ENCODE measurements around the gene VCAN. TPM values are rescaled to one million over a fixed set of nuclear protein-coding genes. Genes with fewer than 3 reads are reported as not detected.

The VCAN gene
- total and polyA plus RNA-seq, 2 of the 4 experiments (the other 2 are of a cell fraction): 45.3 to 158 TPM

DNA sequence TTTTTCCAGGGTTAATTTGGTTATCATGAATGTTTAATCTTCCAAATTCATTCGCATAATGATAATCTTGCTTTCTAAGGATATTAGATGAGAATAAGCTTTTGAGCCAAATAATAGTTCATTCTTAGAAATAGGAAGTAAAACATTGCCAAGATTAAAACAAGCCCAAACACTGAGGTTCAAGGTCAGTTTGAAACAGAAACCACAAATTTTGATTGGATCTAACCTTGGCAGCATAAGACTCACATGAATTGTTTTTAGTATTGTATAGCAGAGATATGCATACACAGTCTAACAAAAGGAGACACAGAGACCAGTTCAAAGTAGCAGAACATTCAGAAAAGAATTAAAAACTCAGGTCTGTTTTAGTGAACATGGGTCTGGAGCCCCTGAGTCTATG is 43.4 kb upstream of the VCAN start:
- no peak overlapping the region for H2AK5ac ChIP-seq (ENCODE audit: low read depth, low read length)
- no CpG with 5 or more reads among the region's 1 CpG for WGBS, 2 experiments (ENCODE audit: extremely low coverage in 2 of 2, insufficient read length in 1 of 2)
- ATAC-seq (ENCODE audit: low read depth) (no peak), DNase-seq (peak; percentile 39)
- H3K4ac ChIP-seq (ENCODE audit: low read depth, low read length): no peak overlapping the region
- H3K9me1 ChIP-seq (ENCODE audit: insufficient read depth, low read length): no peaks in the 10 kb centered on the region
- H2AK9ac ChIP-seq (replicated peaks; ENCODE audit: low read depth, low read length, poor library complexity): no peak overlapping the region
- dilution Hi-C loops (cut with HindIII; ENCODE audit: low sequenced_read_pairs, unreplicated experiment): no loop called here
- H4K91ac ChIP-seq (ENCODE audit: insufficient read depth, low read depth, low read length): no peak overlapping the region
- H2BK120ac ChIP-seq (ENCODE audit: low read depth, low read length): no peak overlapping the region
- no peak overlapping the region for H3K27ac ChIP-seq (ENCODE audit: insufficient read depth, low read length)
- ChIA-PET CTCF (no interaction called here), POLR2A (ENCODE audit: unreplicated experiment) (no interaction called here)
- H3K4me2 ChIP-seq (ENCODE audit: low read depth, low read length): no peak overlapping the region
- H3K27me3 ChIP-seq (ENCODE audit: control insufficient read depth, insufficient read depth, low read length): no peaks in the 10 kb centered on the region
- H3K56ac ChIP-seq (ENCODE audit: extremely low read depth, insufficient read depth, low read length): no peak overlapping the region
- no peak overlapping the region for H3K14ac ChIP-seq (replicated peaks; ENCODE audit: low read depth, low read length)
- H2BK15ac ChIP-seq (ENCODE audit: low read depth, low read length): no peak overlapping the region
- H3K36me3 ChIP-seq (ENCODE audit: control insufficient read depth, insufficient read depth, low read length): no peaks in the 10 kb centered on the region
- intact Hi-C loops (cut with micrococcal nuclease): no loop called here
- TF ChIP-seq POLR2A (IDR thresholded peaks at IDR 0.05; ENCODE audit: low read depth, low read length) (no peak), NFE2L2 (IDR thresholded peaks at IDR 0.05; ENCODE audit: low read depth, low read length) (no peak), RAD21 (IDR thresholded peaks at IDR 0.05; ENCODE audit: low read length) (no peak), MXI1 (IDR thresholded peaks at IDR 0.05; ENCODE audit: borderline replicate concordance, low read depth, low read length) (no peak), CHD1 (IDR thresholded peaks at IDR 0.05; ENCODE audit: low read depth, low read length) (no peak), MAFK (IDR thresholded peaks at IDR 0.05; ENCODE audit: low read depth, low read length) (no peak), FOS (IDR thresholded peaks at IDR 0.05; ENCODE audit: low read depth, low read length) (no peak), RCOR1 (IDR thresholded peaks at IDR 0.05; ENCODE audit: insufficient replicate concordance, low read length) (no peak), BHLHE40 (IDR thresholded peaks at IDR 0.05; ENCODE audit: low read depth, low read length) (no peak), CEBPB (IDR thresholded peaks at IDR 0.05; ENCODE audit: low read depth, low read length) (no peak), RFX5 (IDR thresholded peaks at IDR 0.05; ENCODE audit: low read depth, low read length) (no peak), MAZ (IDR thresholded peaks at IDR 0.05; ENCODE audit: borderline replicate concordance, low read depth, low read length) (no peak), USF2 (IDR thresholded peaks at IDR 0.05; ENCODE audit: low read depth, low read length) (no peak)
- TF ChIP-seq, protein P1, sequence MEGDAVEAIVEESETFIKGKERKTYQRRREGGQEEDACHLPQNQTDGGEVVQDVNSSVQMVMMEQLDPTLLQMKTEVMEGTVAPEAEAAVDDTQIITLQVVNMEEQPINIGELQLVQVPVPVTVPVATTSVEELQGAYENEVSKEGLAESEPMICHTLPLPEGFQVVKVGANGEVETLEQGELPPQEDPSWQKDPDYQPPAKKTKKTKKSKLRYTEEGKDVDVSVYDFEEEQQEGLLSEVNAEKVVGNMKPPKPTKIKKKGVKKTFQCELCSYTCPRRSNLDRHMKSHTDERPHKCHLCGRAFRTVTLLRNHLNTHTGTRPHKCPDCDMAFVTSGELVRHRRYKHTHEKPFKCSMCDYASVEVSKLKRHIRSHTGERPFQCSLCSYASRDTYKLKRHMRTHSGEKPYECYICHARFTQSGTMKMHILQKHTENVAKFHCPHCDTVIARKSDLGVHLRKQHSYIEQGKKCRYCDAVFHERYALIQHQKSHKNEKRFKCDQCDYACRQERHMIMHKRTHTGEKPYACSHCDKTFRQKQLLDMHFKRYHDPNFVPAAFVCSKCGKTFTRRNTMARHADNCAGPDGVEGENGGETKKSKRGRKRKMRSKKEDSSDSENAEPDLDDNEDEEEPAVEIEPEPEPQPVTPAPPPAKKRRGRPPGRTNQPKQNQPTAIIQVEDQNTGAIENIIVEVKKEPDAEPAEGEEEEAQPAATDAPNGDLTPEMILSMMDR (conservative IDR thresholded peaks at IDR 0.05; ENCODE audit: low read depth, low read length): no peak
- H3K4me3 ChIP-seq (ENCODE audit: insufficient read depth, low read depth, low read length): no peak overlapping the region
- in situ Hi-C loops (cut with MboI; ENCODE audit: low sequenced_read_pairs): loop anchor here (25.0 kb wide), 1 partner anchor 791 kb away; no protein-coding TSS in a partner anchor
- H3K23ac ChIP-seq (ENCODE audit: low read depth, low read length): no peak overlapping the region
- no peak overlapping the region for H4K5ac ChIP-seq (ENCODE audit: low read depth, low read length)
- no peak overlapping the region; the same call in 1 of the 2 replicates for H3K18ac ChIP-seq (ENCODE audit: low read depth, low read length)
- H4K8ac ChIP-seq (ENCODE audit: low read depth in 2 of 2, low read length in 2 of 2): no peak overlapping the region
- no peaks in the 10 kb centered on the region for H3K9me3 ChIP-seq (ENCODE audit: control insufficient read depth, insufficient read depth, low read length)
- H2BK5ac ChIP-seq (ENCODE audit: low read depth, low read length, poor library complexity, severe bottlenecking): no peak overlapping the region
- no peak overlapping the region for H2AFZ ChIP-seq (replicated peaks; ENCODE audit: low read length, poor library complexity)
- no peaks in the 10 kb centered on the region for H4K20me1 ChIP-seq (ENCODE audit: insufficient read depth, low read length)
- H3K9ac ChIP-seq (ENCODE audit: low read depth, low read length): no peak overlapping the region
- H3K4me1 ChIP-seq (ENCODE audit: control insufficient read depth, insufficient read depth, low read length): no peaks in the 10 kb centered on the region
- BruUV-seq (replicated peaks): no TSS peak
- no peaks in the 10 kb centered on the region for H3K79me1 ChIP-seq (ENCODE audit: low read depth in 1 of 2, low read length in 2 of 2)
- no peak overlapping the region for H2BK20ac ChIP-seq (ENCODE audit: low read depth, low read length)

Data from IMR-90 (cell line).